Esophagus muscularis mucosa (tissue), 4 donors: Measurements from ENCODE around the gene ZSWIM1.

Source experiments
- CTCF ChIP-seq, 3 experiments: fragments of 200-600 bp in 2 of 3; fragments of 450-650 bp in 1 of 3; sonication (generic) in 2 of 3; IDR thresholded peaks; one replicate each; pipeline ENCODE4 v1.5.1; 2017 to 2019; ENCODE audit warnings: antibody characterized with exemption in 3 of 3, mild to moderate bottlenecking in 2 of 3, moderate library complexity in 1 of 3
- EP300 ChIP-seq: sonication (generic); formaldehyde crosslinking; IDR thresholded peaks from one replicate; pipeline ENCODE4 v1.6.1; 2017; ENCODE audit warnings: antibody characterized with exemption
- POLR2A ChIP-seq: fragments of 450-650 bp; IDR thresholded peaks from one replicate; pipeline ENCODE4 v1.6.1; 2017; ENCODE audit warnings: antibody characterized with exemption, moderate library complexity, mild to moderate bottlenecking, low read depth
- POLR2AphosphoS5 ChIP-seq, 2 donors: sonication (generic); formaldehyde crosslinking; IDR thresholded peaks; one replicate each; pipeline ENCODE4 v1.6.1; 2017; ENCODE audit warnings: antibody characterized with exemption in 2 of 2

DNA sequence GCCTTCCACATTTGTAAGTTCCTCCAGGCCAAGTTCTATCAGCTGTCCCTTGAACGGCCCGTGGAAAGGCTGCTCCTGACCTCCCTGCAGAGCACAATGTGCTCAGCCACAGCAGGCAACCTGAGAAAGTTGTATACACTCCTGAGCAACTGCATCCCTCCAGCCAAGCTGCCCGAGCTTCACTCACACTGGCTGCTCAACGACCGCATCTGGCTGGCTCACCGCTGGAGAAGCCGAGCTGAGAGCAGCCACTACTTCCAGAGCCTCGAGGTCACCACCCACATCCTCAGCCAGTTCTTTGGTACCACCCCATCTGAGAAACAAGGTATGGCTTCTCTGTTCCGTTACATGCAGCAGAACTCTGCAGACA lies 2.1 kb downstream of the ZSWIM1 start:
- no peak for TF ChIP-seq CTCF (IDR thresholded peaks at IDR 0.05)
- TF ChIP-seq POLR2A: no peak
- TF ChIP-seq POLR2AphosphoS5 (IDR thresholded peaks at IDR 0.05): no peak
- no peak for TF ChIP-seq EP300
